DND-41 (cell line): ENCODE results near the gene TNFAIP8.
A peak's percentile ranks its signal among the peaks of the same experiment; 100 is the strongest.

Experiments used
- ATAC-seq: fragments of 200-7000 bp; cut with Tn5 transposase; 3 replicates; pipeline ENCODE4 v1.9.1; 2021; ENCODE audit warnings: low read depth; ENCODE audit not compliant: insufficient read depth
- DNase-seq: peaks from one replicate; pipeline ENCODE4 v3.0.0-alpha.2; 2020
- H2AFZ ChIP-seq: 2 replicates; pipeline ENCODE4 v1.6.0; 2012; ENCODE audit warnings: low read depth, low read length
- H3K27ac ChIP-seq: 2 replicates; pipeline ENCODE4 v1.5.1; 2012; ENCODE audit warnings: low read length, inconsistent platforms
- H3K27me3 ChIP-seq: fragments of 200-600 bp; sonication (generic); 2 replicates; pipeline ENCODE4 v1.6.0; 2012; ENCODE audit warnings: low read length, mild to moderate bottlenecking, inconsistent platforms; ENCODE audit not compliant: insufficient read depth, poor library complexity
- H3K36me3 ChIP-seq: 2 replicates; pipeline ENCODE4 v1.5.1; 2012; ENCODE audit warnings: low read length, inconsistent platforms; ENCODE audit not compliant: insufficient read depth
- H3K4me1 ChIP-seq: 2 replicates; pipeline ENCODE4 v1.5.1; 2012; ENCODE audit warnings: mild to moderate bottlenecking, low read length; ENCODE audit not compliant: insufficient read depth
- H3K4me2 ChIP-seq: 2 replicates; pipeline ENCODE4 v1.6.0; 2012; ENCODE audit warnings: mild to moderate bottlenecking, moderate library complexity, low read length, inconsistent platforms; ENCODE audit not compliant: insufficient read depth
- H3K4me3 ChIP-seq, 2 experiments: fragments of 200-600 bp in 1 of 2; shearing (Covaris generic) in 1 of 2; 2 replicates each; pipeline ENCODE4 v1.5.1; 2012 to 2016; ENCODE audit warnings: inconsistent platforms in 2 of 2, low read length in 2 of 2, mild to moderate bottlenecking in 2 of 2, low read depth in 1 of 2, moderate library complexity in 1 of 2
- H3K79me2 ChIP-seq: 2 replicates; pipeline ENCODE4 v1.6.0; 2012; ENCODE audit warnings: low read length, inconsistent platforms; ENCODE audit not compliant: insufficient read depth
- H3K9ac ChIP-seq: 2 replicates; pipeline ENCODE4 v1.6.0; 2012; ENCODE audit warnings: low read depth, mild to moderate bottlenecking, inconsistent platforms, low read length, moderate library complexity
- H3K9me3 ChIP-seq: 2 replicates; pipeline ENCODE4 v1.5.1; 2012; ENCODE audit warnings: low read length, moderate library complexity, mild to moderate bottlenecking, inconsistent platforms; ENCODE audit not compliant: insufficient read depth, severe bottlenecking
- H4K20me1 ChIP-seq: 2 replicates; pipeline ENCODE4 v1.6.0; 2012; ENCODE audit warnings: low read length; ENCODE audit not compliant: insufficient read depth
- CTCF ChIP-seq: IDR thresholded peaks from 2 replicates; pipeline ENCODE4 v1.5.1; 2012; ENCODE audit warnings: borderline replicate concordance, low read length, moderate library complexity, mild to moderate bottlenecking; ENCODE audit not compliant: poor library complexity, severe bottlenecking; ENCODE audit errors: extremely low read depth
- EZH2 ChIP-seq: IDR thresholded peaks from 3 replicates; pipeline ENCODE4 v1.6.1; 2012; ENCODE audit warnings: borderline replicate concordance, low read depth, mild to moderate bottlenecking, moderate library complexity, low read length, inconsistent platforms; ENCODE audit not compliant: severe bottlenecking

Gene TNFAIP8

GRCh38 chr5:119313658-119314605 lies 41.9 kb upstream of the TNFAIP8 start:
- H3K9ac ChIP-seq = peak overlapping the region; percentile 17
- peak overlapping the region; percentile 81 for H3K27ac ChIP-seq
- DNase-seq = no peak
- no peaks in the 10 kb centered on the region for H3K9me3 ChIP-seq
- H4K20me1 ChIP-seq = no peaks in the 10 kb centered on the region
- no peak overlapping the region for H2AFZ ChIP-seq
- H3K4me3 ChIP-seq = no peak overlapping the region
- peaks cover 95% of the 10 kb centered on the region for H3K79me2 ChIP-seq
- H3K4me1 ChIP-seq = peaks cover 96% of the 10 kb centered on the region
- no peaks in the 10 kb centered on the region for H3K27me3 ChIP-seq
- no peak for TF ChIP-seq EZH2
- TF ChIP-seq CTCF = no peak
- peaks cover 32% of the 10 kb centered on the region for H3K36me3 ChIP-seq
- no peak for ATAC-seq
- H3K4me2 ChIP-seq = no peak overlapping the region; the same call in 1 of the 2 replicates

- Histone ChIP-seq H3K4me3 (no peak overlapping the region), H3K4me1 (peaks cover 95% of the 10 kb centered on the region), H4K20me1 (no peaks in the 10 kb centered on the region), H3K27ac (peak overlapping the region; percentile 81), H3K9me3 (no peaks in the 10 kb centered on the region), H3K9ac (peak overlapping the region; percentile 16; the same call in 1 of the 2 replicates), H3K36me3 (peaks cover 33% of the 10 kb centered on the region), H3K27me3 (no peaks in the 10 kb centered on the region), H3K4me2 (peak overlapping the region; percentile 17), H3K79me2 (peaks cover 100% of the 10 kb centered on the region), H2AFZ (no peak overlapping the region)
- peak; percentile 71 for DNase-seq
- peak; percentile 74 for TF ChIP-seq CTCF
- TF ChIP-seq EZH2 = no peak
- ATAC-seq = peak; percentile 78
These were observed 40.3 kb upstream of the TNFAIP8 start for GRCh38 chr5:119315516-119315949.

GRCh38 chr5:119316086-119316485 lies 39.7 kb upstream of the TNFAIP8 start:
- DNase-seq (no peak), ATAC-seq (no peak)
- no peak overlapping the region for H2AFZ ChIP-seq
- H3K4me3 ChIP-seq = no peak overlapping the region
- H3K4me2 ChIP-seq = 0 out of 2 replicates have a peak overlapping the region, but pooled peaks have one; percentile 17
- peak overlapping the region; percentile 16; the same call in 1 of the 2 replicates for H3K9ac ChIP-seq
- no peaks in the 10 kb centered on the region for H3K27me3 ChIP-seq
- TF ChIP-seq EZH2 (no peak), CTCF (no peak)
- peaks cover 94% of the 10 kb centered on the region for H3K4me1 ChIP-seq
- no peaks in the 10 kb centered on the region for H3K9me3 ChIP-seq
- peaks cover 29% of the 10 kb centered on the region for H3K36me3 ChIP-seq
- no peaks in the 10 kb centered on the region for H4K20me1 ChIP-seq
- peaks cover 100% of the 10 kb centered on the region for H3K79me2 ChIP-seq
- H3K27ac ChIP-seq = peak overlapping the region; percentile 81
